ENCODE measurements around the gene ATP6V0A1. TPM values are rescaled to one million over a fixed set of nuclear protein-coding genes. Genes with fewer than 3 reads are reported as not detected.

ATP6V0A1 gene
- total RNA-seq, 1 donor: 40.0 TPM

GRCh38 chr17:42512246-42512645 lies 53.6 kb downstream of the ATP6V0A1 start:
- no peak overlapping the region for H3K4me3 ChIP-seq (ENCODE audit: low read depth, low read length)
- no peak for DNase-seq (ENCODE audit: low read depth)
- no peak for TF ChIP-seq CTCF (IDR thresholded peaks at IDR 0.05; ENCODE audit: insufficient read depth, low read length)

GRCh38 chr17:42512733-42513251 lies 54.1 kb downstream of the ATP6V0A1 start:
- peak; percentile 35 for DNase-seq (ENCODE audit: low read depth)

GRCh38 chr17:42513686-42514085 lies 55.0 kb downstream of the ATP6V0A1 start:
- no peak overlapping the region for H3K4me3 ChIP-seq (ENCODE audit: low read depth, low read length)
- TF ChIP-seq CTCF (IDR thresholded peaks at IDR 0.05; ENCODE audit: insufficient read depth, low read length): no peak
- no peak for DNase-seq (ENCODE audit: low read depth)

More at GRCh38 chr17:42512733-42513251, 54.1 kb downstream of the ATP6V0A1 start:
- no peak for TF ChIP-seq CTCF (IDR thresholded peaks at IDR 0.05; ENCODE audit: insufficient read depth, low read length)
- H3K4me3 ChIP-seq (ENCODE audit: low read depth, low read length): no peak overlapping the region

GRCh38 chr17:42514279-42514678 lies 55.6 kb downstream of the ATP6V0A1 start:
- TF ChIP-seq CTCF (IDR thresholded peaks at IDR 0.05; ENCODE audit: insufficient read depth, low read length): no peak

GRCh38 chr17:42514867-42515266 lies 56.2 kb downstream of the ATP6V0A1 start:
- DNase-seq (ENCODE audit: low read depth): no peak

More at GRCh38 chr17:42514279-42514678, 55.6 kb downstream of the ATP6V0A1 start:
- DNase-seq (ENCODE audit: low read depth): no peak
- no peak overlapping the region for H3K4me3 ChIP-seq (ENCODE audit: low read depth, low read length)

GRCh38 chr17:42517516-42517915 lies 58.8 kb downstream of the ATP6V0A1 start:
- TF ChIP-seq CTCF (IDR thresholded peaks at IDR 0.05; ENCODE audit: insufficient read depth, low read length): peak; percentile 91
- H3K4me3 ChIP-seq (ENCODE audit: low read depth, low read length): no peak overlapping the region
- DNase-seq (ENCODE audit: low read depth): peak; percentile 96

More at GRCh38 chr17:42514867-42515266, 56.2 kb downstream of the ATP6V0A1 start:
- no peak for TF ChIP-seq CTCF (IDR thresholded peaks at IDR 0.05; ENCODE audit: insufficient read depth, low read length)
- H3K4me3 ChIP-seq (ENCODE audit: low read depth, low read length): no peak overlapping the region

Data from fibroblast of the aortic adventitia (primary cell).